DOHH2 (cell line): ENCODE data around the gene GALNTL6.

ENCODE experiments used
- H3F3A ChIP-seq: fragments of 200-600 bp; sonication (generic), shearing (Covaris generic); 2 replicates; pipeline ENCODE4 v1.6.0; 2016; ENCODE audit warnings: antibody characterized with exemption, mild to moderate bottlenecking; ENCODE audit not compliant: control insufficient read depth, insufficient read depth
- H3K27ac ChIP-seq: fragments of 200-600 bp; sonication (generic); 2 replicates; pipeline ENCODE4 v1.5.1; 2014; ENCODE audit warnings: low read depth, mild to moderate bottlenecking, low read length, moderate library complexity
- H3K27me3 ChIP-seq: fragments of 200-600 bp; sonication (generic); 2 replicates; pipeline ENCODE4 v1.6.1; 2014; ENCODE audit warnings: mild to moderate bottlenecking, low read length, mixed read lengths; ENCODE audit not compliant: control insufficient read depth
- H3K36me3 ChIP-seq: fragments of 200-600 bp; sonication (generic); 2 replicates; pipeline ENCODE4 v1.6.1; 2014; ENCODE audit warnings: mild to moderate bottlenecking, low read length, moderate library complexity, mixed read lengths; ENCODE audit not compliant: control insufficient read depth
- H3K4me1 ChIP-seq: fragments of 200-600 bp; sonication (generic); 2 replicates; pipeline ENCODE4 v1.6.1; 2014; ENCODE audit warnings: mild to moderate bottlenecking, low read length, mixed read lengths; ENCODE audit not compliant: control insufficient read depth
- H3K4me2 ChIP-seq: fragments of 200-600 bp; sonication (generic); 2 replicates; pipeline ENCODE4 v1.6.0; 2014; ENCODE audit warnings: mild to moderate bottlenecking, low read length, moderate library complexity
- H3K4me3 ChIP-seq: fragments of 200-600 bp; sonication (generic); 2 replicates; pipeline ENCODE4 v1.5.1; 2014; ENCODE audit warnings: mild to moderate bottlenecking, low read length, mixed read lengths
- H3K79me2 ChIP-seq: fragments of 200-600 bp; sonication (generic); 2 replicates; pipeline ENCODE4 v1.6.1; 2014; ENCODE audit warnings: mild to moderate bottlenecking, low read length, mixed read lengths; ENCODE audit not compliant: control insufficient read depth
- H3K9me2 ChIP-seq: fragments of 200-600 bp; sonication (generic); replicated peaks from 2 replicates; pipeline ENCODE4 v1.6.1; 2014; ENCODE audit warnings: mild to moderate bottlenecking, low read length, mixed read lengths; ENCODE audit not compliant: control insufficient read depth
- H3K9me3 ChIP-seq: fragments of 200-600 bp; sonication (generic); 2 replicates; pipeline ENCODE4 v1.6.1; 2014; ENCODE audit warnings: antibody characterized with exemption, low read length, mixed read lengths; ENCODE audit not compliant: control insufficient read depth, insufficient read depth
- H4K20me1 ChIP-seq: fragments of 200-600 bp; sonication (generic); 2 replicates; pipeline ENCODE4 v1.6.0; 2014; ENCODE audit warnings: low read depth, mild to moderate bottlenecking, antibody characterized with exemption, low read length, moderate library complexity; ENCODE audit not compliant: control insufficient read depth, insufficient read depth
- CTCF ChIP-seq: fragments of 200-600 bp; sonication (generic); IDR thresholded peaks from one replicate; pipeline ENCODE4 v1.5.1; 2014; ENCODE audit warnings: antibody characterized with exemption, mild to moderate bottlenecking, low read depth, low read length; ENCODE audit not compliant: poor library complexity, severe bottlenecking
- EZH2phosphoT487 ChIP-seq: fragments of 200-600 bp; sonication (generic); IDR thresholded peaks from 2 replicates; pipeline ENCODE4 v1.6.1; 2017; ENCODE audit warnings: borderline replicate concordance, mild to moderate bottlenecking, antibody characterized with exemption, low read length, moderate library complexity, mixed read lengths

Gene GALNTL6

GRCh38 chr4:172653676-172654075 is 840.5 kb downstream of the GALNTL6 start:
- H3K4me2 ChIP-seq = no peak overlapping the region
- no peaks in the 10 kb centered on the region for H3K36me3 ChIP-seq
- H3K27ac ChIP-seq = no peak overlapping the region
- H3K4me3 ChIP-seq = no peak overlapping the region
- no peaks in the 10 kb centered on the region for H3F3A ChIP-seq
- no peak for TF ChIP-seq EZH2phosphoT487
- TF ChIP-seq CTCF = no peak
- no peaks in the 10 kb centered on the region for H4K20me1 ChIP-seq
- no peaks in the 10 kb centered on the region for H3K27me3 ChIP-seq
- H3K79me2 ChIP-seq = no peaks in the 10 kb centered on the region
- H3K9me2 ChIP-seq = no peaks in the 10 kb centered on the region
- no peaks in the 10 kb centered on the region for H3K9me3 ChIP-seq
- H3K4me1 ChIP-seq = no peaks in the 10 kb centered on the region

GRCh38 chr4:172654457-172654856 is 841.3 kb downstream of the GALNTL6 start:
- H3K4me1 ChIP-seq = no peaks in the 10 kb centered on the region
- H3K79me2 ChIP-seq = no peaks in the 10 kb centered on the region
- no peaks in the 10 kb centered on the region for H3F3A ChIP-seq
- H3K4me3 ChIP-seq = no peak overlapping the region
- no peaks in the 10 kb centered on the region for H4K20me1 ChIP-seq
- H3K9me3 ChIP-seq = no peaks in the 10 kb centered on the region
- H3K27me3 ChIP-seq = no peaks in the 10 kb centered on the region
- TF ChIP-seq CTCF (no peak), EZH2phosphoT487 (no peak)
- H3K4me2 ChIP-seq = no peak overlapping the region
- H3K27ac ChIP-seq = no peak overlapping the region
- H3K36me3 ChIP-seq = no peaks in the 10 kb centered on the region
- H3K9me2 ChIP-seq = no peaks in the 10 kb centered on the region

- no peak overlapping the region for H3K27ac ChIP-seq
- no peaks in the 10 kb centered on the region for H3K9me3 ChIP-seq
- H3K4me2 ChIP-seq = no peak overlapping the region
- H3F3A ChIP-seq = no peaks in the 10 kb centered on the region
- no peak for TF ChIP-seq CTCF
- H4K20me1 ChIP-seq = no peaks in the 10 kb centered on the region
- no peak overlapping the region for H3K4me3 ChIP-seq
- H3K27me3 ChIP-seq = no peaks in the 10 kb centered on the region
- no peaks in the 10 kb centered on the region for H3K36me3 ChIP-seq
- no peaks in the 10 kb centered on the region for H3K4me1 ChIP-seq
- H3K79me2 ChIP-seq = no peaks in the 10 kb centered on the region
- H3K9me2 ChIP-seq = no peaks in the 10 kb centered on the region
Observed at GRCh38 chr4:172656055-172656454, 842.9 kb downstream of the GALNTL6 start.

- H3F3A ChIP-seq = no peaks in the 10 kb centered on the region
Observed at GRCh38 chr4:172657081-172657480, 843.9 kb downstream of the GALNTL6 start.

More at GRCh38 chr4:172657081-172657480, 843.9 kb downstream of the GALNTL6 start:
- H3K4me1 ChIP-seq = no peaks in the 10 kb centered on the region
- H3K27ac ChIP-seq = no peak overlapping the region
- TF ChIP-seq CTCF (no peak), EZH2phosphoT487 (no peak)
- H4K20me1 ChIP-seq = no peaks in the 10 kb centered on the region
- H3K36me3 ChIP-seq = no peaks in the 10 kb centered on the region
- no peaks in the 10 kb centered on the region for H3K9me3 ChIP-seq
- H3K79me2 ChIP-seq = no peaks in the 10 kb centered on the region
- H3K4me2 ChIP-seq = no peak overlapping the region
- no peak overlapping the region for H3K4me3 ChIP-seq
- no peaks in the 10 kb centered on the region for H3K9me2 ChIP-seq
- H3K27me3 ChIP-seq = no peaks in the 10 kb centered on the region
